ENCODE data around the gene HK3. TPM values are rescaled to one million over a fixed set of nuclear protein-coding genes. Genes with fewer than 3 reads are reported as not detected.

HK3 gene, protein sequence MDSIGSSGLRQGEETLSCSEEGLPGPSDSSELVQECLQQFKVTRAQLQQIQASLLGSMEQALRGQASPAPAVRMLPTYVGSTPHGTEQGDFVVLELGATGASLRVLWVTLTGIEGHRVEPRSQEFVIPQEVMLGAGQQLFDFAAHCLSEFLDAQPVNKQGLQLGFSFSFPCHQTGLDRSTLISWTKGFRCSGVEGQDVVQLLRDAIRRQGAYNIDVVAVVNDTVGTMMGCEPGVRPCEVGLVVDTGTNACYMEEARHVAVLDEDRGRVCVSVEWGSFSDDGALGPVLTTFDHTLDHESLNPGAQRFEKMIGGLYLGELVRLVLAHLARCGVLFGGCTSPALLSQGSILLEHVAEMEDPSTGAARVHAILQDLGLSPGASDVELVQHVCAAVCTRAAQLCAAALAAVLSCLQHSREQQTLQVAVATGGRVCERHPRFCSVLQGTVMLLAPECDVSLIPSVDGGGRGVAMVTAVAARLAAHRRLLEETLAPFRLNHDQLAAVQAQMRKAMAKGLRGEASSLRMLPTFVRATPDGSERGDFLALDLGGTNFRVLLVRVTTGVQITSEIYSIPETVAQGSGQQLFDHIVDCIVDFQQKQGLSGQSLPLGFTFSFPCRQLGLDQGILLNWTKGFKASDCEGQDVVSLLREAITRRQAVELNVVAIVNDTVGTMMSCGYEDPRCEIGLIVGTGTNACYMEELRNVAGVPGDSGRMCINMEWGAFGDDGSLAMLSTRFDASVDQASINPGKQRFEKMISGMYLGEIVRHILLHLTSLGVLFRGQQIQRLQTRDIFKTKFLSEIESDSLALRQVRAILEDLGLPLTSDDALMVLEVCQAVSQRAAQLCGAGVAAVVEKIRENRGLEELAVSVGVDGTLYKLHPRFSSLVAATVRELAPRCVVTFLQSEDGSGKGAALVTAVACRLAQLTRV
- total RNA-seq, result under 1 TPM in 1 of 2 experiments, not detected in 1; 0.33 TPM

DNA sequence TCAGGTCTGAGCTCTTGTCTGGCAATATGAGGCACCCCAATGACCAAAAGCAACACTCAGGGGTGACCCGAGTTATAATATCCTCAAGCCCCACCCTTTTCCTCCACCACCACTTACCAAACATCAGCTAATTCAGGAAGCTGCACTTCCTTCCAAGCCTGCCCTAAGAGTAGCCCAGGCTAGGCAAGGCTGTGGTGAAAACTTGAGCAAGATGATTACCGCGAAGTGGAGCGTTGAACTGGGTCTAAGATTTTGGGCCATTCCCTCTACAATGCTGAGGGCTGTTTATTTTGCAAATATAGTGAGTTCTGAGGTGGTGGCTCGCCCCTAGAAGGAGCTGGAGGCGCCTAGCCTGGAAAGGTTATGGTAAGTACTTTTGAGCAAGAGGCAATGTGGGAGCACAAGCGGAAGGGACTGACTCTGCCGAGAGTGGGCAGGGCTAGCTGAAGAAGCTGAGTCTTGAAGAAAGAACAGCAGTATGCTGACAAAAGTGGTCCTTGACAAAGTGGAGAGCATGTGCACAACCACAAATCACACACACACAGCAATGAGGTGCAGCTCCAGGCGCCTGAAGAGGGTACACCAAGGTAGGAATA is at the start of gene HK3:
TSS of gene HK3 (minus strand) at position 51 of the 596 bp plus-strand sequence. CDS start 3,187 bp downstream, outside the sequence.
- peak within 1 kb of the TSS; percentile 34 for H3K27ac Mint-ChIP-seq
- POLR2A ChIA-PET, result interaction anchor here (2.6 kb wide), 1 partner anchor 11 kb away, joined by 8 read pairs; no protein-coding TSS in a partner anchor

DNA sequence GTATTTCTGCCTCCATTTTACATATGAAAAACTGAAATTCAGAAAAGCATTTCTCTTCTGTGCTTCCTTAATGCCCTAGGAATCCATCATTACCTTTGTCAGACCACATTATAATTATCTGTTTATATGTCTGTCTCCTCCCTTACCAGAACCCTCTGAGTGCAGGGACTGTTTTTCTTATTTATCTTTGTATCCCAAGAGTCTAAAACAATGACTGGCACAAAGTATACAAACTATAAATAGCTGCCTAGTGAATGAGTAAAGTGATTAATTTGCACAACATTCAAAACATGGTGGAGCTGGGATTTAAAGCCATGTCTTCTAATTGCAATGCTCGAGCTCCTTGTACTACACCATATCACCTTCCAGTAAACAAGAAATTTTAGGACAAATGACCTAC is 49.3 kb upstream of the HK3 start:
- DNase-seq, result no peak
- H3K27ac Mint-ChIP-seq, result no peak overlapping the region
- CTCF ChIA-PET, result interaction anchor here (1.2 to 1.6 kb wide), 2 partner anchors 288 to 291 kb away, joined by 4 read pairs; no protein-coding TSS in a partner anchor
- H3K36me3 Mint-ChIP-seq (ENCODE audit: low read depth), result peaks cover 43% of the 10 kb centered on the region
- H3K27me3 Mint-ChIP-seq, result no peaks in the 10 kb centered on the region
- no peak overlapping the region for H3K4me3 Mint-ChIP-seq
- POLR2A ChIA-PET, result no interaction called here
- H3K9me3 Mint-ChIP-seq, result no peaks in the 10 kb centered on the region
- H3K4me1 Mint-ChIP-seq, result peaks cover 2% of the 10 kb centered on the region

More for the DNA sequence above, at the start of gene HK3:
- no peaks in the 10 kb centered on the region for H3K9me3 Mint-ChIP-seq
- DNase-seq, result no peak
- no peaks in the 10 kb centered on the region for H3K27me3 Mint-ChIP-seq
- H3K36me3 Mint-ChIP-seq (ENCODE audit: low read depth), result peaks cover 18% of the 10 kb centered on the region
- peaks cover 31% of the 10 kb centered on the region for H3K4me1 Mint-ChIP-seq
- CTCF ChIA-PET, result interaction anchor here (1.2 to 2.5 kb wide), 2 partner anchors 239 to 242 kb away, joined by 3 to 11 read pairs; no protein-coding TSS in a partner anchor
- no peak within 1 kb of the TSS for H3K4me3 Mint-ChIP-seq

DNA sequence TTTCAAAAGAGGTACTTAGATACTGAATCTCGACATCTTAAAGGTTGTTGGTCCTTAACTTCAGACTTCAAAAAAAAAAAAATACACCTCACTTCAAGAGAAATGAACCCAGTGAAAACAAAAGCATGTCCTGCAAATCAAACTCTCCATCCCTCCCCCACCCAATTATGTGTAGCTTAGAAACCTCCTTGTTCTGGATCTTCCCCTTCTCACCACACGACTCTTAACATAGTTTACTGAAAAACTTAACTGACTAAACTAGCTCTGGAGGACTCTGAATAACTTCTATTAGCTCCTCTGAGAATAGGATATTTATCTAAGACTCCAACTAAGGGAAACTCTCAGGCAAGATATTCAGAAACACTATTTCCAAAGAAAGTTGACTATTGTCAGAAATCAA is 48.7 kb upstream of the HK3 start:
- ChIA-PET CTCF (interaction anchor here (1.2 to 1.6 kb wide), 2 partner anchors 287 to 290 kb away, joined by 4 read pairs; no protein-coding TSS in a partner anchor), POLR2A (no interaction called here)
- peaks cover 2% of the 10 kb centered on the region for H3K4me1 Mint-ChIP-seq
- peaks cover 44% of the 10 kb centered on the region for H3K36me3 Mint-ChIP-seq (ENCODE audit: low read depth)
- H3K4me3 Mint-ChIP-seq, result no peak overlapping the region
- H3K27ac Mint-ChIP-seq, result no peak overlapping the region
- H3K27me3 Mint-ChIP-seq, result no peaks in the 10 kb centered on the region
- no peak for DNase-seq
- no peaks in the 10 kb centered on the region for H3K9me3 Mint-ChIP-seq

DNA sequence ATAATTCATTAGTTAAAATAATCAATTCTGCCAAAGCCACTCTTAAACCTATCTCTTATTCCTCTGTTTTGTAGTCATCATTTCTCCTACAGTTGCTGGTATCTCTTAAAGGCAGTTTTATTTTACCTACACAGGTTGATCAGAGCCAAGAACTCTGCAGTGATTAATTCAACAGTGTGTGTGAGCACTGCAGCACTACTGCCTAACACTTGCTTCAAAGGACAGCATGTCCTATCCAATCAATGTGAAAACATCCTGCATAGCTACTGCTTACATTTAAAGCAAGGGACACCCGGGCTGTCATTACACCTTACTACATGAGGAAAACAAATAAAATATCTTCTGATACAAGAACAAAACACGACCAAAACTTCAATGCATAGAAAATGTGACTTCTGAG is 45.1 kb upstream of the HK3 start:
- no peak overlapping the region for H3K27ac Mint-ChIP-seq
- ChIA-PET CTCF (interaction anchor here (3.1 kb wide), 1 partner anchor 284 kb away, joined by 12 read pairs; no protein-coding TSS in a partner anchor), POLR2A (no interaction called here)
- H3K36me3 Mint-ChIP-seq (ENCODE audit: low read depth), result peaks cover 46% of the 10 kb centered on the region
- no peaks in the 10 kb centered on the region for H3K9me3 Mint-ChIP-seq
- H3K4me1 Mint-ChIP-seq, result peaks cover 2% of the 10 kb centered on the region
- DNase-seq, result no peak
- no peak overlapping the region for H3K4me3 Mint-ChIP-seq
- no peaks in the 10 kb centered on the region for H3K27me3 Mint-ChIP-seq

DNA sequence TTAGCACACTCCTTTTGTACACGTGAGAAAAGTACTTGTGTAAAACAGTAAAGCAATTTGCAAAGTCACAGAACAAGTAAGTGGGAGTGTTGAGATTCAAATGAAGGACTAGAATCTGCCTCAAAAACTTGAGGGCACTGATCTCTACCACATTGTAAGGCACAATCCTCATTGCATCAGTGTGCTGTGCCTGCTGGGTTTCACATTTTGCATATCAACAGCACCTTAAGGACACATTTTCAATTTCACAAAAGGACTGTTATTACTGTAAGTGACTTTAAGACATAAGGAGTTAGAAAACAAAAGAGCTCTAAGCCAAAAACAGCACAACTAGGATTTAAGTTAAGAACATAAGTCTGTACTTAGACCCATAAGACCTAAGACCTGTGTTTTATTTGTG is 44.7 kb upstream of the HK3 start:
- Mint-ChIP-seq H3K27ac (no peak overlapping the region), H3K36me3 (ENCODE audit: low read depth) (peaks cover 46% of the 10 kb centered on the region), H3K4me1 (peaks cover 2% of the 10 kb centered on the region), H3K4me3 (no peak overlapping the region), H3K27me3 (no peaks in the 10 kb centered on the region), H3K9me3 (no peaks in the 10 kb centered on the region)
- CTCF ChIA-PET, result interaction anchor here (3.1 kb wide), 1 partner anchor 283 kb away, joined by 12 read pairs; no protein-coding TSS in a partner anchor
- POLR2A ChIA-PET, result no interaction called here
- DNase-seq, result no peak

DNA sequence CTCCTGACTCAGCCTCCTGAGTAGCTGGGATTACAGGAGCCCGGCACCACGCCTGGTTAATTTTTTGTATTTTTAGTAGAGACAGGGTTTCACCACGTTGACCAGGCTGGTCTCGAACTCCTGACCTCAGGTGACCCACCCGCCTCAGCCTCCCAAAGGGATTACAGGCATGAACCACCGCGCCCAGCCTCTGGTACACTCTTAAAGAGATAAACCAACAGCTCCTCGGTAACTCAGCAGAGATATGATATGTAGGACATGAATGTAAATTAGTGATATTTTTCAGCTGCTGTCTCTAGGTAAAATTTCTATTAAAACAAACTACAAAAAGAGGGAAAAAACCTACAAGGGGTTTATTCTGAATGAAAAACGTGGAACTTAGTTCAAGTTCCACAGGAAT is 42.8 kb upstream of the HK3 start:
- H3K27ac Mint-ChIP-seq, result no peak overlapping the region
- no peaks in the 10 kb centered on the region for H3K27me3 Mint-ChIP-seq
- peaks cover 41% of the 10 kb centered on the region for H3K36me3 Mint-ChIP-seq (ENCODE audit: low read depth)
- CTCF ChIA-PET, result interaction anchor here (3.1 kb wide), 1 partner anchor 281 kb away, joined by 12 read pairs; no protein-coding TSS in a partner anchor
- H3K4me1 Mint-ChIP-seq, result peaks cover 2% of the 10 kb centered on the region
- no peak for DNase-seq
- no peaks in the 10 kb centered on the region for H3K9me3 Mint-ChIP-seq
- no peak overlapping the region for H3K4me3 Mint-ChIP-seq
- POLR2A ChIA-PET, result no interaction called here

DNA sequence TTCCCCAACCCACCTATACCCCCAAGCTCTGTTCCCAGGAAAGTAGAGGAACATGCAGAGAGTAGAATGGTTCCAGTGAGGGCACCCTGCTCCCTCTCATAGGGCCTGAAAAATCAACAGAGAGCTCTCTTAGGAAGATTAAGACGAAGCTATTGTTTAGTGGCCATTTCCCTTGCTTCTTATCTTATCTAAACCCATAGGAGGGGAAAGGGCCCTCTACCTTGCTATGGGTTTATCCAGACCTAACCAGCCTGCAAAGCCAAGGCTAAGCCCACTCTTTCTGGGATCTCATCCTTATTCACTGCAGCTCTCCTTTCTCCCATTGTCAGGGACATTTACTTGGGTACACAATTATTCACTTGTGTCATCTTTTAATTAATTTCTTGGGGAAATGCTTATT is 39.3 kb upstream of the HK3 start:
- DNase-seq, result no peak
- peaks cover 44% of the 10 kb centered on the region for H3K36me3 Mint-ChIP-seq (ENCODE audit: low read depth)
- no peak overlapping the region for H3K4me3 Mint-ChIP-seq
- no peaks in the 10 kb centered on the region for H3K27me3 Mint-ChIP-seq
- no peaks in the 10 kb centered on the region for H3K9me3 Mint-ChIP-seq
- no peak overlapping the region for H3K27ac Mint-ChIP-seq
- ChIA-PET CTCF (interaction anchor here (0.6 to 1.0 kb wide), 2 partner anchors 11 to 12 kb away, joined by 3 to 4 read pairs; no protein-coding TSS in a partner anchor), POLR2A (no interaction called here)
- H3K4me1 Mint-ChIP-seq, result peaks cover 3% of the 10 kb centered on the region

DNA sequence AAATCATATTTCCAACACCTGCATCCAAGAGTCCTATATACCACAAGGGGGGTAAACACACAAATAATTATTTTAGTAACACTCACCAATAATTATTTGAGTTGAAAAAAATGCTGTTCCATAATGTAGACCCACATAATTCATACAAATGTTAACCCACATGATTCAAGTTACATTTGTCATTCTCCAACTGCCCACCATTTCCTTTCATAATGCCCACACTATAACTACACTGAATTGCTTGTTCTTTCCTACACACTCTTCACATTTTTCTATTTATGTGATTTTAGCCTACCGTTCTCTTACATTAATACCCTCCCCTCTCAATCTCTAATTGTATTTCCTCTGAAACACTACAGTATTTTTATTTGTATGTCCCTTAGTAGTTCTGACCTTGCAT is 35.9 kb upstream of the HK3 start:
- peaks cover 36% of the 10 kb centered on the region for H3K36me3 Mint-ChIP-seq (ENCODE audit: low read depth)
- no peak overlapping the region for H3K27ac Mint-ChIP-seq
- no peaks in the 10 kb centered on the region for H3K27me3 Mint-ChIP-seq
- no peak overlapping the region for H3K4me3 Mint-ChIP-seq
- DNase-seq, result no peak
- H3K9me3 Mint-ChIP-seq, result no peaks in the 10 kb centered on the region
- ChIA-PET CTCF (no interaction called here), POLR2A (no interaction called here)
- peaks cover 3% of the 10 kb centered on the region for H3K4me1 Mint-ChIP-seq

DNA sequence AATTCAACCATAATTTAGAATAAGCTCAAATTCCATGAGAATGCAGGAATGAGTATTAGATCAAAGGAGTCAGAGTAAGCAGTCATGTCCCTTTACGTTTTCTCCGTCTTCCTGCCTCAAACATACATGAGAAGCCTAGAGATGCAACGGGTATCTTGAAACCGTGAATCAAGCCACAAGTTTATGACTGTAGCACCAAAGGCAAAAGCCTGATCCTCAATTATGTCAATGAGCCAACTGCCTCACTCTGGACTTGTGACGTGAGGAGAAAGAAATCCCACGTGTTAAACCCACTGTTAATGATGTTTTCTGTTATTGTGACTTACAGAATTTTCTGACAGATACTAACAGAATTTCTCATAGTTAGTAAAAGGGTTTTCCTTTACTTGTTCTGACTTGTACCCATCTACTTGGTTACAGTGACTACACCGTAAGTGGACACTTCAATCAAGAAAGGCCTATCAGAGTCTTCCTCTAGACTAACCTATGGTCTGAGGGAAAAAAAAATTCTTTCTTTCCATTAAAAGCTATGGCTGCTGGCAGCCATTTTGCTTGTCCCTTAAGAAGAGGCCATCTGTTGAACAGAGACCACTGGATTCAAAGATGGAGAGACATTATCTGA is 35.3 kb upstream of the HK3 start:
- CTCF ChIA-PET, result no interaction called here
- H3K36me3 Mint-ChIP-seq (ENCODE audit: low read depth), result peaks cover 37% of the 10 kb centered on the region
- no peak overlapping the region for H3K4me3 Mint-ChIP-seq
- no peak overlapping the region for H3K27ac Mint-ChIP-seq
- POLR2A ChIA-PET, result no interaction called here
- DNase-seq, result no peak
- H3K27me3 Mint-ChIP-seq, result no peaks in the 10 kb centered on the region
- H3K4me1 Mint-ChIP-seq, result peaks cover 6% of the 10 kb centered on the region
- no peaks in the 10 kb centered on the region for H3K9me3 Mint-ChIP-seq

DNA sequence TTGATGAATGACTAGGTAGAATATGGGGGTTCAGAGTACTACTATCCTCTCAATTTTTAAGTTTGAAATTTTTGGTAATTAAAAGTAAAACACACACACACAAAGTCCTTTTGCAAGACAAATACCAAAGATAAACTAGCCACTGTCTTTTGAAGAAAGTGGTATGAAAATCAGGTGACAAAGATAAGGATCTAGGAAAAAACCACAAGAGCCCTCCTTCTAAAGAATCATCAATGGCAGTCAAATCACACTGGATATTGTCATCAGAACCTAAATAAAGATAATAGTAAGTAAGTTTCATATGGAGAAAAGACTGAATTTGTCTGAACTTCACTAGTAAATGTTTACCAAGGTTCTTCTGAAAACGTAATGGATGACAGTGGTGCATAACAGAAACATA is 30.5 kb upstream of the HK3 start:
- CTCF ChIA-PET, result no interaction called here
- POLR2A ChIA-PET, result no interaction called here
- H3K4me1 Mint-ChIP-seq, result peaks cover 4% of the 10 kb centered on the region
- no peak overlapping the region for H3K27ac Mint-ChIP-seq
- no peaks in the 10 kb centered on the region for H3K27me3 Mint-ChIP-seq
- H3K36me3 Mint-ChIP-seq (ENCODE audit: low read depth), result peaks cover 27% of the 10 kb centered on the region
- H3K9me3 Mint-ChIP-seq, result no peaks in the 10 kb centered on the region
- no peak overlapping the region for H3K4me3 Mint-ChIP-seq
- no peak for DNase-seq

DNA sequence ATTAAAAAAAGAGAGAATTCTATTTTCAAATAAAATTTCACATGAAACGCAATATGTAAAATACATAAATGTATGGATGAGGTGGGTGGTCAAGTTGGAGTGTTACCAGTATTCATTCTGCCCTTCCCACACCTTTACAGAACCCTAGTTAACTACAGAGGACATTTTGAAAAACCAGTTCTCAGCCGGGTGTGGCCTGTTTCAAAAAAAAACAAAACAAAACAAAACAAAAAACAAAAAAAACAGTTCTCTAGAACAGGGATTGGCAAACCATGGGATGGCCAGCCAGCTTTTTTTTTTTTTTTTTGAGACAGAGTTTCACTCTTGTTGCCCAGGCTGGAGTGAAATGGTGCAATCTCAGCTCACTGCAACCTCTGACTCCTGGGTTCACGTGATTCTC is 28.4 kb upstream of the HK3 start:
- H3K27ac Mint-ChIP-seq, result no peak overlapping the region
- no peaks in the 10 kb centered on the region for H3K27me3 Mint-ChIP-seq
- peaks cover 4% of the 10 kb centered on the region for H3K4me1 Mint-ChIP-seq
- DNase-seq, result no peak
- POLR2A ChIA-PET, result no interaction called here
- no peaks in the 10 kb centered on the region for H3K9me3 Mint-ChIP-seq
- no peak overlapping the region for H3K4me3 Mint-ChIP-seq
- peaks cover 25% of the 10 kb centered on the region for H3K36me3 Mint-ChIP-seq (ENCODE audit: low read depth)
- CTCF ChIA-PET, result interaction anchor here (0.7 to 1.4 kb wide), 2 partner anchors 11 to 132 kb away, joined by 4 to 5 read pairs; no protein-coding TSS in a partner anchor

DNA sequence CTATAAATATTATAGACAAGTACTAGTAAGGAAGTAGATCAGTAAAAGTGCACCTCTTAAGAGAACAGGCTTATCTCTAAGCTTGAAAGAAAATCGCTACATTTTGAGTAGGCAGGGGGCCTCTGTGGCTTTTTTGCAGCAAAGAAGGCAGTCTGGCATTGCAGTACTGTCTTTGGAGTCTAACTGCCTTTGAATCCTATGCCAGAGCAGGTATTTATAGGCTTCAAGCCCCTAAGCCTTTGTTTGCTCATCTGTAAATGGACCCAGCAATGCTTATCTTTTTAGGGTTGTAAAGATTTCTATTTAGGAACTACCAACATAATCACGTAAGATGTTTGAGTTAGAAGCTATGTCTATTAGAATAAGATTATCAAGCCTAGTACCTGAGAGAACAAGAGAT is 23.7 kb upstream of the HK3 start:
- CTCF ChIA-PET, result interaction anchor here (0.6 kb wide), 1 partner anchor 10 kb away, joined by 3 read pairs; no protein-coding TSS in a partner anchor
- Mint-ChIP-seq H3K27me3 (no peaks in the 10 kb centered on the region), H3K27ac (no peak overlapping the region), H3K9me3 (no peaks in the 10 kb centered on the region), H3K4me3 (no peak overlapping the region), H3K36me3 (ENCODE audit: low read depth) (peaks cover 22% of the 10 kb centered on the region), H3K4me1 (no peaks in the 10 kb centered on the region)
- POLR2A ChIA-PET, result no interaction called here
- no peak for DNase-seq
